Astrocyte of the spinal cord (primary cell): ENCODE data around the gene GPRASP1.
A peak's percentile ranks its signal among the peaks of the same experiment; 100 is the strongest.

Experiments
- DNase-seq: peaks from one replicate; pipeline ENCODE4 v3.0.0; 2011; ENCODE audit warnings: low read depth, low spot score
- H3K4me3 ChIP-seq: 2 replicates; pipeline ENCODE4 v1.5.1; 2011; ENCODE audit warnings: low read depth, mild to moderate bottlenecking, low read length, moderate library complexity
- CTCF ChIP-seq: IDR thresholded peaks from 2 replicates; pipeline ENCODE4 v1.5.1; 2012; ENCODE audit warnings: low read depth, mild to moderate bottlenecking, low read length, inconsistent platforms
- in situ Hi-C: cut with HindIII; loops from 2 replicates; pipeline ENCODE4 v1.10.0; 2017; ENCODE audit warnings: low sequenced_read_pairs

The GPRASP1 gene

GRCh38 chrX:102696306-102696705 lies 45.0 kb downstream of the GPRASP1 start:
- in situ Hi-C loops = no loop called here
- DNase-seq = no peak
- no peak overlapping the region for H3K4me3 ChIP-seq
- TF ChIP-seq CTCF = no peak

- no peak overlapping the region for H3K4me3 ChIP-seq
- no peak for TF ChIP-seq CTCF
- in situ Hi-C loops = no loop called here
- peak; percentile 35 for DNase-seq
Observed at GRCh38 chrX:102697494-102697893, 46.2 kb downstream of the GPRASP1 start.
